B cell (primary cell): Measurements from ENCODE around the gene CNOT4.

Experiments
- EZH2 ChIP-seq: IDR thresholded peaks from 2 replicates; pipeline ENCODE4 v1.6.1; 2012; ENCODE audit warnings: borderline replicate concordance, low read depth, mild to moderate bottlenecking, moderate library complexity, low read length; ENCODE audit not compliant: insufficient read depth, poor library complexity, severe bottlenecking
- TF ChIP-seq, protein P1 (sequence below): fragments of 200-600 bp; IDR thresholded peaks from one replicate; pipeline ENCODE4 v1.8.0; 2022; ENCODE audit warnings: antibody characterized with exemption, mild to moderate bottlenecking

- TF ChIP-seq EZH2 = no peak
- TF ChIP-seq, protein P1, sequence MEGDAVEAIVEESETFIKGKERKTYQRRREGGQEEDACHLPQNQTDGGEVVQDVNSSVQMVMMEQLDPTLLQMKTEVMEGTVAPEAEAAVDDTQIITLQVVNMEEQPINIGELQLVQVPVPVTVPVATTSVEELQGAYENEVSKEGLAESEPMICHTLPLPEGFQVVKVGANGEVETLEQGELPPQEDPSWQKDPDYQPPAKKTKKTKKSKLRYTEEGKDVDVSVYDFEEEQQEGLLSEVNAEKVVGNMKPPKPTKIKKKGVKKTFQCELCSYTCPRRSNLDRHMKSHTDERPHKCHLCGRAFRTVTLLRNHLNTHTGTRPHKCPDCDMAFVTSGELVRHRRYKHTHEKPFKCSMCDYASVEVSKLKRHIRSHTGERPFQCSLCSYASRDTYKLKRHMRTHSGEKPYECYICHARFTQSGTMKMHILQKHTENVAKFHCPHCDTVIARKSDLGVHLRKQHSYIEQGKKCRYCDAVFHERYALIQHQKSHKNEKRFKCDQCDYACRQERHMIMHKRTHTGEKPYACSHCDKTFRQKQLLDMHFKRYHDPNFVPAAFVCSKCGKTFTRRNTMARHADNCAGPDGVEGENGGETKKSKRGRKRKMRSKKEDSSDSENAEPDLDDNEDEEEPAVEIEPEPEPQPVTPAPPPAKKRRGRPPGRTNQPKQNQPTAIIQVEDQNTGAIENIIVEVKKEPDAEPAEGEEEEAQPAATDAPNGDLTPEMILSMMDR = no peak
These were observed 139.2 kb downstream of the CNOT4 start for GRCh38 chr7:135370656-135371055.
